ENCODE data around the gene SHC3.

SHC3 gene

DNA sequence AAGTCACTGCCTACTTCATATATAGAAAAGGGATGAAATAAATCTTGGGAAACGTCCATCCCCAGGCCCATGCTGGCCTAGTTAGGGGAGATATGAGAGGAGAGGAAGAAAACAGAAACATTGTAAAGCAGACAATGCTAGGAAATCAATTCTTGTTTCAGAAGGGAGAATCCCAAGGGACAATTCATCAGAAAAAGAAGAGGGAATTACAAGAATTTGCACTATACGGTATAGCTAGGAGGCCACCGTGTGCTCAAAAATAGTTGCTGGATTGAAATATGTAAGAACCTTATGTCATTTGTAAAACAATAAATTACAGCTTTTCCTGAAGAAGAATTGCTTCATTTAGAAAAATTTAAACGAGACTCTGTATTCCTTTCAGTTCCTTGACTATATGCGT is 8.3 kb upstream of the SHC3 start:
- no peak for DNase-seq (ENCODE audit: low read depth)

DNA sequence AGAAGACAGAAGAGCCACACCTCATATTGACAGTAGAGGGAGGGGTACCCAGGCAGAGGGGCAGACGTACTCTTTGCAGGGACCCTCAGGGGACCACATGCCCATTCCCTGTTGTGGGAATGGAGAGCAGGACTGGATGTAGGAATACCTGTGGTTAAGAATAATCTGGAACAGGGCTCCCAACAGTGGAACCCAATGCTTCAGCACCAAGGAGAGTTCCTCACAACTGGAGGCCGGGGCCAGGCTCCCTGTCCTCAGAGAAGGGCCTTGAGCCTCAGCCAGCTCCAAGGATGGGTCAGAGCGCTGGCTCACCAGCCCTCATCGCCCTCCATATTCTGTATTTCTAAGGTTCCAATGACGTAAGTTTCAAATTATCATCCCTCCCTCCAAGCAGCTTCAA is 7.4 kb upstream of the SHC3 start:
- DNase-seq (ENCODE audit: low read depth): no peak

DNA sequence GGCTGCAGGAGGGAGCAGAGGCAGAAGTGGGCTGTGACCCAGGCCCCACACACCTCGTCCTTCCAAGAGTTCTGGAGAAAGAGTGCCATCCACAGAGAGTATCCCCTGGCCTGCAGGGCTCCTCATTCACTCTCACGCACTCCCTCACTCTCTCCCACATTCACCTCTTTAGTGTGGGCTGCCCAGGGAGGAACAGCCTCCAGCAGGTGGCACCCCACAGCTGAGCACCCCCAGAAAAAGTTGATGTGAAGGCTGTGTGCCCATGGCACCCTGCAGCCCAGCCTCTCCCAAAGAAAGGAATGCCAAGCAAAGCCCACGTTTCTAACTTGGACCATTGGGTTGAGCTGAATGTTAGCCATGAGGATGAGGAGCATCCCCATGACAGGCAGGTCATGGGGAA is 4.5 kb upstream of the SHC3 start:
- no peak for DNase-seq (ENCODE audit: low read depth)

DNA sequence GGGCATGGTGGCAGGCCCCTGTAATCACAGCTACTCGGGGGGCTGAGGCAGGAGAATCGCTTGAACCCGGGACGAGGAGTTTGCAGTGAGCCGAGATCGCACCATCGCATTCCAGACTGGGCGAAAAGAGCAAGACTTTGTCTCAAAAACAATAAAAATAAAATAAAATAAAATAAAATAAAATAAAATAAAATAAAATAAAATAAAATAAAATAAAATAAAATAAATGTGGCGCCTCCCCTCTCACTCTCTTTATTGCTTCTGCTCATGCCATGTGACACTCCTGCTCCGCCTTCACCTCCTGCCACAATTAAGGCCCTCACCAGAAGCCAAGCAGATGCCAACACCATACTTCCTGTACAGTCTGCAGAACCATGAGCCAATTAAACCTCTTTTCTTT is 3.8 kb upstream of the SHC3 start:
- DNase-seq (ENCODE audit: low read depth): no peak

DNA sequence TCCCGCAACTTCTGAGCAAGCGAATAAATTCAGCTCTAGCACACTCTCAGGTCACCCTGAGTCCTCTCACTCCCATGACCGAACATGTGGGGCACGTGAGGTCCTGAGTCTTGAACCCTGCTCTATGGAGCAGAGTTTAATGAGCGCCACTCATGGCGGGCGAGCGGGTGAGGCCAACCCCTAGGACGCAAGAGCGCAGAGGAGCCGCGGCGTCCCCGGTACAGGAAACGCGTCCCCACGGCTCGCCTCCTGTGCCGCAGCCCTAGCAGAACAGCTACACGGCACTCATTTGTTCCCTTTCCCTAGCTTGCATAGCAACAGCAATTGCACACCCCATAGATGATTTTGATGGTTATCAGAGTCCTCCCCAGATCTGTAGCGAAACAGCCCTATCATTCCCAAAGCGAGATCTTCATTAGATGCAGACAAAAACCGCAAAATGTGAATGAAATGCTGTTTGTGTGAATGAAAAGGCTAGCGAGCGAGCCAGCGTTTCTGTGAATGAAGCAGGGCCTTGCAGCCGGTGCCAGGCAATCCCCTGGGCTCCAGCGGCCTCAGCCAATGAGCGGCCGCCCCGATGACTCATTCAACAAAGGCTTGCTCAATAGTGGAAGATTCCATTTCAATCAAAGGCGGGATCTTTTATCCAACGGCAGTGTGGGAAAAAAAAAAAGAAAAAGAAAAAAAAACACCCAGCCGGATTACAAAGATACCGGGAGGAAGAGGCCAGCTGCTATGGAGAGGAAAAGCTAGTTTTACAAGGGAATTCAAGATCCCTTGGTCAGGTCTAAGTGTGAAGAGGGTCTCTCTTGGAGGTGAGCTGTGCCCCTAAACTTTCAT is 1.5 kb upstream of the SHC3 start:
- DNase-seq (ENCODE audit: low read depth): no peak

DNA sequence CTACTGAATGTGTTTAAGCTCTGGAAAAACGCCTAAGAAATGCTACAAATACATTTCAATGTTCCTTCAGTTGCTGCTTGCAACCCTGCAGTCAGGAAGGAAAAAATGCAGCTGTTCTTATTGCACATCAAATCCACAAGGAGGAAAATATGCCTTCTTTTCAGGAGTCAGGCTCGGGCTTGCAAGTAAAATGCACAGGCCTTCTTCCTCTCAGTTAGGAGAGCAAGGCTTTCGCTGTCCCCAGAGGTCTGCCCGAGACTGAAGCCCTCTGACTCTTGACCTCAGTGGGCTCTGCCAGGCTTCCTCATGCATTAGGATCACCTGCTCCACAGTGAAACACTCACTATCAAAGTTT is 899 bp upstream of the SHC3 start:
- no peak for DNase-seq (ENCODE audit: low read depth)

DNA sequence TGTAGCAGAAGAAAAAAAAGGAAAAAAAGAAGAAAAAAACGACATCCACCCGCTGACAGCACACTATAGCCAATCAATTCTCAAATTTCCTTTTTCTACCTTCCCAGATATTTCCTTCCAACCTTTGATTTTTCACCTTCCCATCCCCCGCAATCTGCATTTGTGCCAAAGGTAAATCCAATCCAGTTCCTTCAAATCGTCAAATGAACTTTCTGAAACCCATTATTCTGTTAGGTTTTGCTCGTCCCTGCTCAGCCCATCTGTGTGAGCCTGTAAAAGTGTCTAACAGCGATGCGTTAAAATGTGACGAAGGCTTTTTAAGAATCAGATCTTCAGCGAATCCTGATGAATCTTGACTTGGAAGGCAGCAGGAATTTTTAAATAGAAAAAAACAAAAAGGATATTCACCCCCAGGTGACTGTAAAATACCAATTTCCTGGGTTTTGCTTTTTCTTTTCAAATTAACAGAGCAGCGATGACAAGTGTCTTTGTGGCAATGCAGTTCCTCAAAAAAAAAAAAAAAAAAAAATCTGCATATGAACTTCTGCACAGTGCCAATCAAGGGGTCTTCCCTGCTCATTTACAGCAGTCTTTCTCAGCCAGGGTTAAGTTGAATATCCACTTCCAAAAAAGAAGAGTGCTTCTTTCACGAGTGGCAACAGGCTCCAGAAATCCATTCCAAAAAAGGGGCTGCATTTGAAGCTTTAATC is 367 bp upstream of the SHC3 start:
- DNase-seq (ENCODE audit: low read depth): no peak

DNA sequence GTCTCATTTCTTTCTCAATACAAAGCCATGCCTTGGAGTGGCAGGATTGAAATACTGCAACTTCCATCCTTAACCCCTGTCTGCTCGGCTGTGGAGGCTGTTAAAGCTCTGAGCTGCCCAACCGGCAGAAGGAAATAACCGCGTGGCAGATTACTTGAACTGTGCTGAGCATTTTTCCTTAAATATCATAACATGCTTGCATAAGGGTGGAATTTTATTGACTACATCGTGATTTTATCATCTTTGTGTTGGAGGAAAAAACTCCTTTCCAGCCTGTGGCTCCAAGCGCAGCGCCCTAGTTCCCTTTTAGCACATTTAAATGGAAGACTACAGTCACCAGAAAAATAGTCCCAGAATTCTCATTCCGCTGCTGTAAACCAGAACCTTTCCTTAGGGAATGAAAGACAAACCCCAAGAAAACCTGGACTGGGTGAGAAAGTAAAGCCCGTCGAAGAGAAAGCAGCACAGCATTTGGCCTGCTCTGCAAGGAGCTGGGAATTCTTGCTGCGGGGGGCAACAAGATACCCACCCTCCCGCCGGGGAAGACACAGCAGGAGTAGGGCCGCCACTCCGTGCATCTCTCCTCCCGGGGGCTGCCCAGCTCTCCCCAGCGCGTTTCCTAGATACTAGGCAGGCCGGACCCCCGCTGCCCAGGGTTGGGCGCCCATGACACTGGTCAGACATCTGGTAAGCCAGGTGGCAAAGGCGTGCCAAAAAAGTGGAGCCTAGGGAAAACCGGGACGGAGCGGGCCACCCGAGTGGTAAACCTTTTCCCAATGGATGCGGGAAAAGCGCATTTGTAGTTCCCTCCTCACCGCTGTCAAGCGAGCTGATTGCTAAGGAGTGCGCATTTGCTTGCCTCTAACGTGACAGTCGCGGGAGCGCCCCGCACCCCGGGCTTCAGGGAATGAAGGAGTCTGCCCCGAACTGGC is 1.3 kb downstream of the SHC3 start:
- DNase-seq (ENCODE audit: low read depth): no peak

DNA sequence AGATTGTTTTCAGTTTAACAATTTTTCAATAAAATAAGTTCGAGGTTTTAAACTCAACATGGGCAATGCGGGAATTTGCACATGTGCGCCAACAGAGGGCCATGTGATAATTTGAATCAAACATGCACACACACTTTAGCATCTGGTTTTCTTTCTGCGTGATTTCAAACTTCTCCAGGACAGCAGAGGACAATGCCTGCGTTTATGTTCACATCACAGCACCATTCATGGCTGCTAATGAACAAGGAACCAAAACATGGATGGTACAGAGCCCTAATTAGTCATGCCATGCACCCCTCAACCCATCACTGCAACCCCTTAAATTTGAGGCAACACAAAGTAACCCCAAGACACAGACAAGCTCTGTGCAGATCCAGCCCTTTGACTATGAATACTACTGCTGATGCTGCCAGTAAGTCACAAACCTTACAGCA is 2.8 kb downstream of the SHC3 start:
- DNase-seq (ENCODE audit: low read depth): no peak

DNA sequence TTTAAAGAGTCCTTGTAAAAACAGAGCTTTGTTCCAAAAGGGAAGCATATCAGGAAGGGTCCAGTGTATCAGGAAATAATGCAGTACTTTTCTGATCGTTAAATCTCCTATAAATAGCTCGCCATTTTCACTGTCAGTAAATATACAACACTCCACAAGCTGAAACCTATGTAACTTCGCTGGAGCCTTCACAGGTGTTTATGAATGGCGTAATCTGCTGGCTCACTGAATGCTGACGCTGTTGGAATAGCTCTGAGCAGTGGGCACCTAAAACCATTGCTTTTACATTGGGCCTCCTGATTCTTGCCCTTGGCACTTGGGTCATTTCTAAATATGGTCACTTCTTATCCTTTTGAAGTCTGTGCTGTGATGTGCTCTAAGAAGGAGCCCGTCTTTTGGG is 4.3 kb downstream of the SHC3 start:
- no peak for DNase-seq (ENCODE audit: low read depth)

DNA sequence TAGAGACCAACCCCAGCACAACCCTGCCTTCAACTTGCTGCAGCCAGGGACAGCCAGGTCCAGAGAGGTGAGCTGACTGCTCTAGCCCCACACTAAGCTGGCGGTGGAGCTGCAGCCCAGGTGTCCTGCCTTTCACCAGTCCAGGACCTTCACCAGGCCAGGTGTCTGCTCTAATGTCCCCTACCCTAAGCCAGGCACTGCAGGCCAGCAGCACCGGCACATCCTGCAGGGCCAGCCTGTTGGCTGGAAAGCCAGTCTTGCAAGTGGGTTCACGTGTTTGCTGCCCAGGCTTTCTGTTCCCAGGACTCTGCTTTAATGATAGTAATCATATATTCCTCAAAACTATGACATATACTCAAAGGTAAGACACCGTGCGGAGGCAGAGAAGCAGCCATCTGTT is 5.5 kb downstream of the SHC3 start:
- no peak for DNase-seq (ENCODE audit: low read depth)

DNA sequence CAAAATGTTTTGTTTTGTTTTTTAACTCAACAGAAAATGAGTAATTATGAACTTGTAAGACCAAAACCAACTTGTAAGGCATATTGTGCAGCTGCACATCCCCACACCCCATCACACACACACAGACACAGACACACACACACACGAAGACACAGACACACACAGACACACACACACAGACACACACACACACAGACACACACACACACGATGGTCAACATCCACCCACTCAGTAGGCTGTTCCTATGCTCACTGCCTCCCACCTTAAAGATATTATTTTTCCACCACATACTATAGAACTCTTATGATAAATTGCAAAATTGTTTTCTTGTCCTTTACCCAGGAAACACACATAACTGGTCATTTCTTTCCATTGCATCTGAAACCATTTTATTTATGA is 6.2 kb downstream of the SHC3 start:
- no peak for DNase-seq (ENCODE audit: low read depth)

DNA sequence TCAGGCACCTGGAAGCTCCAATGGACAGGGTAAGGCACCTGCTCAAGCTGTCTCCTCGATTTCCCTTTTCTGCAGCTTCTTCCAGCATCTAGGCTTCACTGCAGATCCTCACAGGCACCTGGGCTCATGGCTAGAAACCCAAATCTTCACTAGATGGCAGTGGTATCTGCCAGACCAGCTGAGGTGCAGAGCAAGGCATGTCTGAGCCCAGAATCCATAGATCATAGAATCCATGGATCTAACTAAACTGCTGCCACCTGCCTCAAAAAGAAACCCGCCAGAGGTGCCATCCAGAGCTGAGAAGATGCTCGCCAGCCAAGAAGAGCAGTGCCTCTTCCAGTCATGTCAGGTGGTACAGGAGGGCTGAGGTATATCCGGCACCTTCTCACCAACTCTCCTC is 6.9 kb downstream of the SHC3 start:
- no peak for DNase-seq (ENCODE audit: low read depth)

DNA sequence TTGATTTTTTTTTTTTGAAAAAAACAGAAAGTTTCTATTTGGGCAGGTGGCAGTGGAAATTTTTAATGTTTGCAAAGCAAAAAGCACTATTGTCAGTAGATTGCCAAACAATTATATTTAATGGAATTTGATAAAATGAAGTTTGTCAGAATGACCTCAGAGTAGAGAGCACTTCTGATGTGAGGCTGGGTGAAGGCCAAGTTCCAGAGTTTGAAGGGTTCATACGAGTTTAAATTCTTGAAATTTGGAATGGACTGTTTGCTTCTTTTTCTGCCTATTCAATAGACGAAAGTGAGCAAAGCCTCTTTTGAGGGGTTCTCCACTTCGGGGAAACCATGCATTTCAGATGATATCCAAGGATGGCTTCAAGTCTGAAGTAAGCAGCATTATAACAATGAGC is 7.4 kb downstream of the SHC3 start:
- no peak for DNase-seq (ENCODE audit: low read depth)

DNA sequence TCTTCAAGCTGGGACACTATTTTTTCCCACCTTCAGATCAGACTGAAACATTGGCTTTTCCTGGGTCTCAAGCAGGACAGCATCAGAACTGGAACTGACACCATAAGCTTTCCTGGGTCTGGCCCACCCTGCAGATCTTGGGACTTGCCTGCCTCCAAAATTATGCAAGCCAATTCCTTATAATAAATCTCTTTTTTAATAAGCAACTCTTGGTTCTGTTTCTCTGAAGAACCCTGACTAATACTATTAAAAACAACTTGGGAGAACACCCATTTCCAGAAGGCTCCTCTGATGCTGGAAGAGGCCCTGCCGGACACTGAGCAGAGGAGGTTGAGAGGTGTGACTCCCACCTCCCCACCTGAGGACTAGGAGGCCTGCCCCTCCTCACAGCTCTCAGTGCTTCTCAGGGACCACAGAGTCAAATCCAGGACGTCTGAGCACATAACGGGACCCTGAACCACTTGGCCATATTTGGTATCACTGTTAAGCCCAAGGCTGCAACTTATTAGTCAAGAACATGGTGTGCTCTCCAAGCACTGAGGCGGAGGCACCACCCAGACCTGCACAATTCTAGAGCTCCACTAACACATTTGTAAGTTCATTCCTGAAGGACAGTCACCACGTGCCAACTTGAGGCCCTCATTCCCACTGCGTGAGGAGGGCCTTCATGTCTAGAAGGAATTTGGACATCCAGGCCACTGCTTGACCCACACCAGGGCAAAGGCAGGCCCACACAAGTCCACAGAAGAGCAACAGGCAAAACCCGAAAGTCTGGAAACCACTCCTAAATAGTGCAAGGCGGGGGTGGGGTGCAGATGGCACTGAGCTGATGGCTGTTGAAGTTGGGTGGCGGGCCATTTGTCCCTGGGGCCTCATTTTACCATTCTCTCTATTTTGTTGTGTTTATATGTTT is 9.5 kb downstream of the SHC3 start:
- DNase-seq (ENCODE audit: low read depth): no peak

DNA sequence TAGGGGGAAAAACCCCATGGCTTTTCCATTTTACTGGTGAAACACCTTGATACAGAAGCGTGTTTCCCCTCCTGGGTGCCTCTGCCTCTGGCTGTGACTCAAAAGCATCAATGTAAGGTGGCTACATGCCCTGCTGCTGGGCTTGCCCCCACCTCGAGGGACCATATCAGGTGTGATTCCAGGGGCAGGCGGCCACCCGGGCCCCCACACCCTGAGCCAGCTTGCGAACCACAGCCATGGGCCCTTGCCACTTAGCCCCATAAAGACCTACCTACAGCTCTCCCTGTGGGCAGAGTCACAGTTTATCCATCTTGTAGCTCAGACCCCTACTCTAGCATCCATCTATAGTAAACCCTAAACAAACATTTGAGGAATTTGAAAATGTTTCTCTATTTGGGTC is 10.8 kb downstream of the SHC3 start:
- no peak for DNase-seq (ENCODE audit: low read depth)

DNA sequence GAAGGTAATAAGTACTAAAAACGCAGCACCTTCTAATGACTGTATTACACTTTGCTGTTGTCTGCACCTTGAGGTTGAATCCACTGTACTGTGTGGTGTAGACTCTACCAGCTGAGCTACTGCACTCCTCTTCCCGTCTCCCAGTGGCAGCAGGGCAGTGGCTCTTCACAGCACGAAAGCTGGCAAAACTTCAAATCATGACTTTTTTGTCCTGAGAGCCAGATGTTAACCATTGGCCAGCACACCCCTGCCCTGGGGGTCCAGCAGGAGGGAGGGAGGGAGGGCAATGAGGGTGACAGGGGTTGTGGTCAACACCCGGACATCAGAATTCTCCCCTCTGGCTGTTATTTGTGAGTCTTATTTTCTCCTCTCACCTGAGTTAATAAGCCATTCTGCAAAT is 11.8 kb downstream of the SHC3 start:
- DNase-seq (ENCODE audit: low read depth): no peak

DNA sequence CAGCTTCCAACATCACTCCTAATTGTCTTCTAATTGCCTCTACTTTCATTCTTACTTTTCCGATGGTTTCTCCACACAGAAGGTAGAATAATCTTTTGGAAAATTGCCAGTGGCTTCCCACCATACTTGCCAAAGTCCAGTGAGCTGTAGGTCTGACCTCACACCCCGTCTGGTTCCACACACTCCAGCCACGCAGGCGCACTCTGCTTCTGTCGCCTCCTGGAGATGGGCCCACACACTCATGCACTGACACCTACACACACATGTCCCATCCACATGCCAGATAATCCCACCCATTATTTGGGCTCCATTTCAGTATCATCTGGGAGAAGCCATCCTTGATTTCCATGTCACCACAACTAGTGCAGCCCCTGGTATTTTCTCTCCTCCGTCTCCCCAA is 12.7 kb downstream of the SHC3 start:
- DNase-seq (ENCODE audit: low read depth): no peak

DNA sequence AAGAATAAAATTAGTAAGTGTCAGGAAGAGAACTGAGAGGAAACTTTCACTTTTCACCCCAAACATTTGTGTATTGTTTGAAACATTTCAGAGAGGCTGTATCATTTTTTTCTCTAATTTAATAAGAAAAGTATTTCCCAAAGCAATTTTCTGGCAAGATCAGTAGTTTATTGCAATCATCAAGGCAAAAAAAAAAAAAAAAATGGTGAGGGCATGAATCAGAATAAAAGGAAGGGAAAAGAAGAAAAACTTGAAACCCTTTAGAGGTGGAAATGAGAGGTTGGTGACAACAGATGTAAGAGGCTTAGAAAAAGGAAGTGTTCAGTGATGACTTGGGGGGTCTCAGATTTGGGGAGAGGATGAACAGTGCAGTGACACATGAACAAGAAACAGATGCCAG is 13.3 kb downstream of the SHC3 start:
- DNase-seq (ENCODE audit: low read depth): no peak

DNA sequence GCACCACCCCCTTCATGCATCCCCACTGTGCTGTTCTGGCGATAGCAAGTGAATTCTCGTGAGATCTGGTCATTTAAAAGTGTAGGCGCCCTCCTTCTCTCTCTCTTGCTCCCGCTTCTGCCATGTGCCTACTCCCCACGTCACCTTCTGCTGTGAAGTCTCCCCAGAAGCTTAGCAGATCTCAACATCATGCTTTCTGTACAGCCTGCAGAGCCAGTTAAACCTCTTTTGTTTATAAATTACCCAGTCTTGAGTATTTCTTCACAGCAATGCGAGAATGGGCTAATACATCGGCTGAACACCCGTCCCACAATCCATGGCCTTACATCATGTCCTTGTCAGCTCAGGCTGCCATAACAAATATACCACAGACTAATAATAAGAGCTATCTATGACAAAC is 17.4 kb downstream of the SHC3 start:
- DNase-seq (ENCODE audit: low read depth): no peak

DNA sequence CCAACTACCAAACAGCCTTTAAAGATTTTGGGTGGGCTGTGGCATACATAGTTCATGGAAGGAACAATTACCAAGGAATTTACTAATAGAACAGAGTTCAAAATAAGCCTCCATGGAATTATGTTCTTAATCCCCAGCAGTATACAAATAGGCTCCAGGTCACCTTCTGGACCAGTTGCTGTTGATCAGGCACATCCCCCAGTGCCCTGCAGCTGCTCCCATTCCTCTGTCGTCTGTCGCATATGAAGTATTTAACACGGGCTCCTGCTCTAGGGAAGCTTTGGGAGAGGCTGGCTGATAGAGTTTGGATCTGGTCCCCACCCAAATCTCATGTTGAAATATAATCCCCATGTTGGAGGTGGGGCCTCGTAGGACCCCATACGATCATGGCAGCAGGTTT is 17.8 kb downstream of the SHC3 start:
- DNase-seq (ENCODE audit: low read depth): no peak

Data from stimulated activated CD8-positive, alpha-beta memory T cell treated with anti-CD3 and anti-CD28 coated beads, Interleukin-12 subunit alpha, Interleukin-12 subunit beta, amount 100 ng/mL, for 4 hours (primary cell).